GM12891 (cell line): Measurements from ENCODE around the gene CTAGE4.
"Not testable (repeated sequence)": the region's sequence is repeated elsewhere in the genome, so short reads cannot be mapped to it uniquely, and the experiment has no call there.

Experiments
- POLR2A ChIP-seq: IDR thresholded peaks from 2 replicates; pipeline ENCODE4 v1.6.1; 2011; ENCODE audit warnings: low read depth, low read length, control low read depth
- POLR2AphosphoS5 ChIP-seq: IDR thresholded peaks from 2 replicates; pipeline ENCODE4 v1.6.1; 2011; ENCODE audit warnings: low read depth, low read length, control low read depth
- TAF1 ChIP-seq: IDR thresholded peaks from 2 replicates; pipeline ENCODE4 v1.6.1; 2011; ENCODE audit warnings: low read depth, low read length, control low read depth

GRCh38 chr7:144228810-144229209, 45.5 kb downstream of the CTAGE4 start:
- not testable (repeated sequence) for TF ChIP-seq POLR2AphosphoS5, TAF1, POLR2A
